Sciatic nerve (tissue), 2 donors: ENCODE data around the gene NRXN2. TPM values are rescaled to one million over a fixed set of nuclear protein-coding genes. Genes with fewer than 3 reads are reported as not detected.

Source experiments
- ATAC-seq: fragments of 200-7000 bp; cut with Tn5 transposase; one replicate; pipeline ENCODE4 v1.9.1; 2020; ENCODE audit warnings: mild to moderate bottlenecking, moderate library complexity
- DNase-seq: peaks from one replicate; pipeline ENCODE4 v3.0.0-alpha.2; 2020; ENCODE audit warnings: low spot score
- intact Hi-C: fragments of 100-400 bp; cut with DNase I; formaldehyde crosslinking; loops from one replicate; pipeline ENCODE4 v1.14.2; 2022
- total RNA-seq: library from RNA; stranded (reverse); fragmentation: NEBNext Ultra II Directional; extraction: Animal tissue kit (Norgen Biotek cat#: 25700); gene quantifications from one replicate; pipeline ENCODE4 v1.2.1, GENCODE V29; 2021
- donor health status: DM: no; HTN: no; CAD: no.
- donor health status: DM: no; HTN: no; CAD: no.

NRXN2 gene
- total RNA-seq, 1 donor from 2014 or later, result 13.7 TPM

GRCh38 chr11:64746486-64746885 lies 23.5 kb upstream of the NRXN2 start:
- intact Hi-C loops, result loop anchor here (5.0 kb wide), 1 partner anchor 1454 kb away; no protein-coding TSS in a partner anchor
- no peak for ATAC-seq
- no peak for DNase-seq

GRCh38 chr11:64745521-64746328 lies 22.7 kb upstream of the NRXN2 start:
- ATAC-seq (peak; percentile 78), DNase-seq (peak; percentile 88)
- intact Hi-C loops, result loop anchor here (5.0 kb wide), 1 partner anchor 1453 kb away; no protein-coding TSS in a partner anchor

- intact Hi-C loops, result loop anchor here (5.0 kb wide), 1 partner anchor 1453 kb away; no protein-coding TSS in a partner anchor
- ATAC-seq, result peak; percentile 4
- DNase-seq, result peak; percentile 84
These were observed 22.2 kb upstream of the NRXN2 start for GRCh38 chr11:64745189-64745520.

- DNase-seq (no peak), ATAC-seq (no peak)
- intact Hi-C loops, result loop anchor here (5.0 kb wide), 1 partner anchor 1452 kb away; no protein-coding TSS in a partner anchor
These were observed 21.7 kb upstream of the NRXN2 start for GRCh38 chr11:64744544-64745188.

- DNase-seq, result peak; percentile 89
- peak; percentile 55 for ATAC-seq
- intact Hi-C loops, result no loop called here
These were observed 20.9 kb upstream of the NRXN2 start, which contains the start of gene RASGRP2 for GRCh38 chr11:64743591-64744543. RASGRP2 (minus strand) TSS chr11:64744142; CDS start chr11:64742866, 1,276 bp downstream.

GRCh38 chr11:64742889-64743590 lies 20.0 kb upstream of the NRXN2 start:
- intact Hi-C loops, result no loop called here
- peak; percentile 84 for DNase-seq
- ATAC-seq, result peak; percentile 61

- ATAC-seq (peak; percentile 0), DNase-seq (no peak)
- intact Hi-C loops, result no loop called here
These were observed 19.3 kb upstream of the NRXN2 start for GRCh38 chr11:64742087-64742888.

- DNase-seq (no peak), ATAC-seq (no peak)
- intact Hi-C loops, result no loop called here
These were observed 18.5 kb upstream of the NRXN2 start for GRCh38 chr11:64741375-64742086.

GRCh38 chr11:64739871-64740270 lies 16.9 kb upstream of the NRXN2 start:
- no peak for DNase-seq
- no peak for ATAC-seq
- intact Hi-C loops, result no loop called here

- DNase-seq (no peak), ATAC-seq (no peak)
- intact Hi-C loops, result no loop called here
These were observed 13.7 kb upstream of the NRXN2 start for GRCh38 chr11:64736654-64737053.

- DNase-seq, result no peak
- intact Hi-C loops, result no loop called here
- ATAC-seq, result no peak
These were observed 12.8 kb upstream of the NRXN2 start for GRCh38 chr11:64735725-64736259.

GRCh38 chr11:64734811-64735724 lies 12.1 kb upstream of the NRXN2 start:
- intact Hi-C loops, result no loop called here
- DNase-seq, result no peak
- no peak for ATAC-seq

GRCh38 chr11:64731601-64732000 lies 8.6 kb upstream of the NRXN2 start:
- DNase-seq (no peak), ATAC-seq (no peak)
- intact Hi-C loops, result no loop called here

- no peak for ATAC-seq
- intact Hi-C loops, result loop anchor here (10.0 kb wide), 1 partner anchor 165 kb away; no protein-coding TSS in a partner anchor
- no peak for DNase-seq
These were observed 6.9 kb upstream of the NRXN2 start for GRCh38 chr11:64729851-64730382.

GRCh38 chr11:64728757-64729365 lies 5.9 kb upstream of the NRXN2 start:
- no peak for ATAC-seq

More at GRCh38 chr11:64728757-64729365, 5.9 kb upstream of the NRXN2 start:
- intact Hi-C loops, result loop anchor here (10.0 kb wide), 1 partner anchor 164 kb away; no protein-coding TSS in a partner anchor
- DNase-seq, result no peak
